ENCODE data around the gene PDZK1IP1. TPM values are rescaled to one million over a fixed set of nuclear protein-coding genes. Genes with fewer than 3 reads are reported as not detected.

Gene PDZK1IP1
- total and polyA plus RNA-seq, 2 donors from 2014 or later = 245 to 2,553 TPM

DNA sequence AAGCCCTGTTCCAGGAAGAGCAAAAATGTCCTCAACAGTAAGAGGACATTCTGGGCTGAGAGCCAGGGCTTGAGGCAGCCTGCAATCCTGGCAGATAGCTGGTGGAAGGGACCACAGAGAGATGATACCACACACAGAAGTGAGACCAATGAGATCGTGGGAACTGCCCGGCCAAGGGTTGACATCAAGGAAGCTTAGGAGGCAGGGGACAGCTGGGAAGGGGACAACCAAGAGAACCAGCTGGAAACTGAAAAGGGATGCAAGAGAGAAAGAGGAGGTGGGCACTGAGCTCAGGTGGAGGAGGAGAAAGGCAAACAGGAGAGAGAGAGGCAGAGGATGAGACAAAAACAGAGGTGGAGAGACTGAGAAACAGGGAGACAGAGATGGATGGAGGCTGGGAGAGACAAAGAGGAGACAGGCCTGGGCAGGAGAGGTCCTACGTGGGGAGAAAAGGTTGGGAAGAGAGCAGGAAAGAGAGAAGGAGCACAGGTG, 9.2 kb downstream of the PDZK1IP1 start:
- H3K9ac ChIP-seq (ENCODE audit: low read length in 3 of 3) = peak overlapping the region in 1 of 3 donors; percentile 27
- H3K27ac ChIP-seq (ENCODE audit: low read depth in 2 of 2, low read length in 2 of 2) = peak overlapping the region; percentile 36 to 71
- H3K9me3 ChIP-seq (ENCODE audit: control insufficient read depth in 2 of 3, insufficient read depth in 1 of 3, low read length in 3 of 3) = no peaks in the 10 kb centered on the region
- intact Hi-C loops (cut with DNase I) = loop anchor here (10.0 kb wide), 2 partner anchors 74 to 544 kb away; no protein-coding TSS in a partner anchor
- FAIRE-seq (no peak), DNase-seq (no peak)
- H3K36me3 ChIP-seq (ENCODE audit: control insufficient read depth in 2 of 3, insufficient read depth in 3 of 3, low read length in 3 of 3) = peaks cover 0 to 21% (median 2%) of the 10 kb centered on the region in 3 donors
- TF ChIP-seq, protein P1, sequence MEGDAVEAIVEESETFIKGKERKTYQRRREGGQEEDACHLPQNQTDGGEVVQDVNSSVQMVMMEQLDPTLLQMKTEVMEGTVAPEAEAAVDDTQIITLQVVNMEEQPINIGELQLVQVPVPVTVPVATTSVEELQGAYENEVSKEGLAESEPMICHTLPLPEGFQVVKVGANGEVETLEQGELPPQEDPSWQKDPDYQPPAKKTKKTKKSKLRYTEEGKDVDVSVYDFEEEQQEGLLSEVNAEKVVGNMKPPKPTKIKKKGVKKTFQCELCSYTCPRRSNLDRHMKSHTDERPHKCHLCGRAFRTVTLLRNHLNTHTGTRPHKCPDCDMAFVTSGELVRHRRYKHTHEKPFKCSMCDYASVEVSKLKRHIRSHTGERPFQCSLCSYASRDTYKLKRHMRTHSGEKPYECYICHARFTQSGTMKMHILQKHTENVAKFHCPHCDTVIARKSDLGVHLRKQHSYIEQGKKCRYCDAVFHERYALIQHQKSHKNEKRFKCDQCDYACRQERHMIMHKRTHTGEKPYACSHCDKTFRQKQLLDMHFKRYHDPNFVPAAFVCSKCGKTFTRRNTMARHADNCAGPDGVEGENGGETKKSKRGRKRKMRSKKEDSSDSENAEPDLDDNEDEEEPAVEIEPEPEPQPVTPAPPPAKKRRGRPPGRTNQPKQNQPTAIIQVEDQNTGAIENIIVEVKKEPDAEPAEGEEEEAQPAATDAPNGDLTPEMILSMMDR (IDR thresholded peaks at IDR 0.05; ENCODE audit: borderline replicate concordance, extremely low read depth, insufficient read depth) = no peak
- H3K27me3 ChIP-seq (ENCODE audit: control insufficient read depth, insufficient read depth, low read length) = no peaks in the 10 kb centered on the region
- H3K4me3 ChIP-seq (ENCODE audit: low read length in 3 of 3) = peak overlapping the region in 2 of 3 donors; percentile 59 to 80
- H3K4me1 ChIP-seq (ENCODE audit: control insufficient read depth in 2 of 3, insufficient read depth in 2 of 3, low read depth in 1 of 3, low read length in 3 of 3) = peaks cover 0 to 29% (median 15%) of the 10 kb centered on the region in 3 donors

DNA sequence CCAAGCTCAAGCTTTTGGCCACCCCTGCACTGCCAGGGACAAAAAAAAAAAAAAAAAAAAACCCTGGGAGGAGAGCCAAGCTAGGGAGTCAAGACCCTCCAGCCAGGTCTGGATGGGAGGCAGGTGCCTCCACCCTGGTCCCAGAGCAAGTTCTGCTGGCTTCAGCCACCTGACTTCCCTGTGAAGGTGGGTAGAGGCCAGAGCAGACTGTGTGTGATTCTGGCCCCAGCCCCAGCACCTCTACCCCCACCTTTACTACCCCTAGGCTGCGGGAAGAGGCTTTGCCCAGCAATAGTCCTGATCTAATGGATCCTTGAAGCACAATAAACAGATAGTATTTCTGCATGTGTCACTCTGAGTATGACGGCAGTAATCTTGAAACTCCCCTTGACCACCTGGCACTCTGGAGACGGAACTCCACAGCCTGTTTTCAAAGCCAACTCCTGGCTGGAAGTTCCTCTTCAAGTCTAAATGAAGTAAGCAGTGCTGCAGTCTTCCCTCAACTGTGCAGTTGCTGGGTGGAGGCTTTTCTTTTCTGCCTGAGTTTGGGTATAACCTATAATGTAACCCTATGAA, 9.8 kb downstream of the PDZK1IP1 start:
- Histone ChIP-seq H3K4me1 (ENCODE audit: control insufficient read depth in 2 of 3, insufficient read depth in 2 of 3, low read depth in 1 of 3, low read length in 3 of 3) (peaks cover 0 to 29% (median 19%) of the 10 kb centered on the region in 3 donors), H3K9ac (ENCODE audit: low read length in 3 of 3) (peak overlapping the region in 2 of 3 donors; percentile 57 to 79), H3K27ac (ENCODE audit: low read depth in 2 of 2, low read length in 2 of 2) (peak overlapping the region; percentile 36 to 71), H3K4me3 (ENCODE audit: low read length in 3 of 3) (peak overlapping the region in 2 of 3 donors; percentile 59 to 80), H3K9me3 (ENCODE audit: control insufficient read depth in 2 of 3, insufficient read depth in 1 of 3, low read length in 3 of 3) (no peaks in the 10 kb centered on the region), H3K36me3 (ENCODE audit: control insufficient read depth in 2 of 3, insufficient read depth in 3 of 3, low read length in 3 of 3) (peaks cover 0 to 15% (median 2%) of the 10 kb centered on the region in 3 donors), H3K27me3 (ENCODE audit: control insufficient read depth, insufficient read depth, low read length) (no peaks in the 10 kb centered on the region)
- no peak for FAIRE-seq
- peak in 1 of 5 donors; percentile 49 for DNase-seq
- intact Hi-C loops (cut with DNase I) = loop anchor here (10.0 kb wide), 2 partner anchors 75 to 545 kb away; no protein-coding TSS in a partner anchor
- TF ChIP-seq, protein P1 (IDR thresholded peaks at IDR 0.05; ENCODE audit: borderline replicate concordance, extremely low read depth, insufficient read depth) = no peak

DNA sequence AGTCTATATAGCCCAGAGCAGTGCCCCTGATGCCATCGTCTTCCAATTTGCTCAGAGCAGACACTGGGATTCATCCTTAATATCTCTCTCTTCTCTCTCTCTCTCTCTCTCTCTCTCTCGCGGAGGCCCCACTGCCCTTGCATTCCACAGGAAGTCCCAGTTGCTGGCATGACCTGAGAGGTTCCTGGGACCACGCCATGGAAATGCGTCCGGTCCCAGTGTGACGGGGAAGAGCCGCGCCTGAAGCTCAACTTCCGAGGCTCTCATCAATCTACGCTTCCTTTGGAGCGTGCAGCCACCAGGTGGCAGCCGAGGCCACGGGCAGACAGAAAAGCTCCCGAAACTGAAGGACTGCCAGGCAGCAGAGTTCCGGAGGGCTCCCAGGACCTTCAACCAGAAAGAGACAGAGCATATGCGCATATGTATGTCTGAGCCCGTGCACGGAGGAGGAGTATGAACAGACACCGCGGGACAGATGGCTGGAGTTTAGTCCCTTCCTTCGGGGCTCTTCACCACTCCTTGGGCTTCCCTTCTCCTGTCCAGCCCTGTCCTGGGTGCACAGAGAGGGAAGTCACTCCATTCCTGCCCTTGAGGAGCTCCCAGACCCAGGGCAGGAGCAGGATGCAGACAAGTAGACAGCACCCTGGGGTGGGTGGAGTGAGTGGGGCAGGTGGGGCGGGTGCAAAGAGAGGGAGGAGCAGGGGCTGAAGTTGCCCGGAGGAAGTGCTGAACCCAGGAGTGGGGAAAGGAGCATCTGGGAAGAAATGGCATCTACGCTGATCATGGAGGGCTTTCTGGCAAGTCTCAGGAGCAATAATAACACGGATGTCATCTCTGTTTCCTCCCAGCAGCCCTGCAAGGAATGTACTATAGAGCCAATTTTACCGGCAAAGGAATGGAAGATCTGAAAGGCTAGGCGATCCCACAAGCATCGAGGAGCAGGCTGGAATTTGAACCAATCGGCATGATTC, 10.5 kb downstream of the PDZK1IP1 start:
- intact Hi-C loops (cut with DNase I) = no loop called here
- H3K4me3 ChIP-seq (ENCODE audit: low read length in 3 of 3) = peak overlapping the region; percentile 47 to 80 (median 59)
- TF ChIP-seq, protein P1 (IDR thresholded peaks at IDR 0.05; ENCODE audit: borderline replicate concordance, extremely low read depth, insufficient read depth) = peak; percentile 90
- H3K9me3 ChIP-seq (ENCODE audit: control insufficient read depth in 2 of 3, insufficient read depth in 1 of 3, low read length in 3 of 3) = no peaks in the 10 kb centered on the region
- no peaks in the 10 kb centered on the region for H3K27me3 ChIP-seq (ENCODE audit: control insufficient read depth, insufficient read depth, low read length)
- H3K36me3 ChIP-seq (ENCODE audit: control insufficient read depth in 2 of 3, insufficient read depth in 3 of 3, low read length in 3 of 3) = peaks cover 0 to 10% (median 2%) of the 10 kb centered on the region in 3 donors
- H3K27ac ChIP-seq (ENCODE audit: low read depth in 2 of 2, low read length in 2 of 2) = peak overlapping the region; percentile 87 to 88
- peak overlapping the region; percentile 49 to 79 (median 71) for H3K9ac ChIP-seq (ENCODE audit: low read length in 3 of 3)
- H3K4me1 ChIP-seq (ENCODE audit: control insufficient read depth in 2 of 3, insufficient read depth in 2 of 3, low read depth in 1 of 3, low read length in 3 of 3) = peaks cover 0 to 29% (median 19%) of the 10 kb centered on the region in 3 donors
- DNase-seq (peak; percentile 95 to 97 (median 95)), FAIRE-seq (no peak)

Measured in kidney (tissue), 14 donors.